Fibroblast of upper back skin (primary cell): Measurements from ENCODE around the gene RAB39A.
A peak's percentile ranks its signal among the peaks of the same experiment; 100 is the strongest.
"Not testable (repeated sequence)": the region's sequence is repeated elsewhere in the genome, so short reads cannot be mapped to it uniquely, and the experiment has no call there.

Source experiments
- DNase-seq: peaks from one replicate; pipeline ENCODE4 v3.0.0-alpha.2; 2013

Gene RAB39A

GRCh38 chr11:107928046-107928766 is at the start of gene RAB39A:
TSS of gene RAB39A (plus strand) at chr11:107928448. CDS start at chr11:107928569, 121 bp downstream.
- DNase-seq: peak; percentile 88

- peak; percentile 27 for DNase-seq
Measured at GRCh38 chr11:107881471-107881870, 46.8 kb upstream of the RAB39A start.

- no peak for DNase-seq
Measured at GRCh38 chr11:107882095-107882820, 46.0 kb upstream of the RAB39A start.

- peak; percentile 58 for DNase-seq
Measured at GRCh38 chr11:107898270-107898669, 30.0 kb upstream of the RAB39A start.

- no peak for DNase-seq
Measured at GRCh38 chr11:107908211-107908610, 20.0 kb upstream of the RAB39A start.

GRCh38 chr11:107912415-107912814 is 15.8 kb upstream of the RAB39A start:
- DNase-seq: not testable (repeated sequence)

GRCh38 chr11:107915229-107915628 is 13.0 kb upstream of the RAB39A start:
- no peak for DNase-seq

GRCh38 chr11:107916671-107917241 is 11.5 kb upstream of the RAB39A start:
- peak; percentile 12 for DNase-seq

- DNase-seq: no peak
Measured at GRCh38 chr11:107921997-107922396, 6.3 kb upstream of the RAB39A start.

- not testable (repeated sequence) for DNase-seq
Measured at GRCh38 chr11:107923519-107923918, 4.7 kb upstream of the RAB39A start.

- no peak for DNase-seq
Measured at GRCh38 chr11:107924306-107924705, 3.9 kb upstream of the RAB39A start.

GRCh38 chr11:107927559-107927958 is 689 bp upstream of the RAB39A start:
- no peak for DNase-seq

- DNase-seq: no peak
Measured at GRCh38 chr11:107928767-107929507, 689 bp downstream of the RAB39A start.

GRCh38 chr11:107929611-107930200 is 1.5 kb downstream of the RAB39A start:
- DNase-seq: no peak

GRCh38 chr11:107931206-107931605 is 3.0 kb downstream of the RAB39A start:
- no peak for DNase-seq

GRCh38 chr11:107947904-107948303 is 19.7 kb downstream of the RAB39A start:
- DNase-seq: no peak

- not testable (repeated sequence) for DNase-seq
Measured at GRCh38 chr11:107948328-107948727, 20.1 kb downstream of the RAB39A start.

- no peak for DNase-seq
Measured at GRCh38 chr11:107951155-107951554, 22.9 kb downstream of the RAB39A start.

- DNase-seq: no peak
Measured at GRCh38 chr11:107953446-107953845, 25.2 kb downstream of the RAB39A start.

- DNase-seq: no peak
Measured at GRCh38 chr11:107956543-107956942, 28.3 kb downstream of the RAB39A start.

- peak; percentile 59 for DNase-seq
Measured at GRCh38 chr11:107957109-107957588, 28.9 kb downstream of the RAB39A start.

GRCh38 chr11:107961480-107961879 is 33.2 kb downstream of the RAB39A start:
- DNase-seq: no peak

- peak; percentile 2 for DNase-seq
Measured at GRCh38 chr11:107962181-107962580, 33.9 kb downstream of the RAB39A start.
